Lower leg skin (tissue), 3 donors: Measurements from ENCODE around the gene GPR132.

ENCODE experiments used
- CTCF ChIP-seq, 3 donors: fragments of 450-650 bp; IDR thresholded peaks; one replicate each; pipeline ENCODE4 v1.5.1; 2016; ENCODE audit warnings: antibody characterized with exemption in 3 of 3, mild to moderate bottlenecking in 3 of 3, moderate library complexity in 2 of 3
- POLR2A ChIP-seq, 2 donors: fragments of 450-650 bp; IDR thresholded peaks; one replicate each; pipeline ENCODE4 v1.6.1; 2016 to 2017; ENCODE audit warnings: antibody characterized with exemption in 2 of 2, mild to moderate bottlenecking in 1 of 2, moderate library complexity in 1 of 2

- no peak for TF ChIP-seq CTCF (IDR thresholded peaks at IDR 0.05)
- no peak for TF ChIP-seq POLR2A (IDR thresholded peaks at IDR 0.05)
Observed at GRCh38 chr14:105108516-105108864, 43.3 kb upstream of the GPR132 start.
